Measurements from ENCODE around the gene ISM1.

DNA sequence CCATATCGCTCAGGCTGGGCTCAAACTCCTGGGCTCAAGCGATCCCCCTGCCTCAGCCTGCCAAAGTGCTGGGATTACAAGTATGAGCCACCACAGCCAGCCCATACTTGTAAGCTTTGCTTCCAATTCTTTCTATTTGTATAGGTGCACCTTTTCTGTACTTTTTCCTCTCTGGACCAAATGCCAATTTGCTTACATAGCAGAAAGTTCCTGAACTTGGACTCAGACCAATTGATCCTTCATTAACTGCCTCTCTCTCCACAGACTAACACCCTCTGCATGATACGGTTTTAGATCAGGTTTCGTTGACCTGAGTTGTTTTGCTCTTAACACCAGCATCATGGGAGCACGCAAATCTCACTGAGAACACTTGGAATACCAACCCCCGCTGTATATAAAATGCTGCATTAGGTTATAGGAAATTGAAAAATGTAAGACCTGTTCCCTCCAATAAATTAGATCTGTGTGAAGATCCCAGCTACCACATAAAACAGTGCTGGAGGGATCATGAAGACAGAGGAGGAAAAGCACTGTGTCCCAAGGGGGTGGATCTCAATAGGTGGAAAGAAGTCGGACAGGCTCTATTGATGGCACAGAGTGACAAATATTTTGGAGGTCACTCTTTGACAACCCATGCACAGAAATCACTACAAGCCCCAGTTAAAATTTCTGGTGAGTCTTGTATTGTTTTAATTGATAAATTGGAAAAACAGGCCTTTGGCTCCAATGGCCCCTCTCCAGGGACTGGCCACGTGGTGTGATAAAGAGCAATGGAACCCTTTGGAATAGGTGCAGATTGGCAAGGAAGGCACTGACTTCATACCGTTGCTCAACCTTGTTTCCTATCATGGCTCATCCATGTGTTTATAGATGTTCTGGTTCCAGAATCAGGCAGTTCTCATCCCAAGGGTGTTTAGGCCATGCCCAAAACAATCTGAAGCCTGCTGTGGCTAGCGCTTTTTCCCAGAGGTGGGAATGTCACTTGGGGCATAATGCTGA, 51.2 kb downstream of the ISM1 start:
- TF ChIP-seq, protein P1, sequence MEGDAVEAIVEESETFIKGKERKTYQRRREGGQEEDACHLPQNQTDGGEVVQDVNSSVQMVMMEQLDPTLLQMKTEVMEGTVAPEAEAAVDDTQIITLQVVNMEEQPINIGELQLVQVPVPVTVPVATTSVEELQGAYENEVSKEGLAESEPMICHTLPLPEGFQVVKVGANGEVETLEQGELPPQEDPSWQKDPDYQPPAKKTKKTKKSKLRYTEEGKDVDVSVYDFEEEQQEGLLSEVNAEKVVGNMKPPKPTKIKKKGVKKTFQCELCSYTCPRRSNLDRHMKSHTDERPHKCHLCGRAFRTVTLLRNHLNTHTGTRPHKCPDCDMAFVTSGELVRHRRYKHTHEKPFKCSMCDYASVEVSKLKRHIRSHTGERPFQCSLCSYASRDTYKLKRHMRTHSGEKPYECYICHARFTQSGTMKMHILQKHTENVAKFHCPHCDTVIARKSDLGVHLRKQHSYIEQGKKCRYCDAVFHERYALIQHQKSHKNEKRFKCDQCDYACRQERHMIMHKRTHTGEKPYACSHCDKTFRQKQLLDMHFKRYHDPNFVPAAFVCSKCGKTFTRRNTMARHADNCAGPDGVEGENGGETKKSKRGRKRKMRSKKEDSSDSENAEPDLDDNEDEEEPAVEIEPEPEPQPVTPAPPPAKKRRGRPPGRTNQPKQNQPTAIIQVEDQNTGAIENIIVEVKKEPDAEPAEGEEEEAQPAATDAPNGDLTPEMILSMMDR (IDR thresholded peaks at IDR 0.05; ENCODE audit: low read length) = no peak
- TF ChIP-seq EZH2 (optimal IDR thresholded peaks at IDR 0.05; ENCODE audit: low read depth, low read length) = no peak

Measured in MM.1S (cell line).